Testis (tissue), 2 donors: ENCODE data around the gene POLQ.

Source experiments
- POLR2A ChIP-seq: fragments of 450-650 bp; IDR thresholded peaks from one replicate; pipeline ENCODE4 v1.6.1; 2017; ENCODE audit warnings: antibody characterized with exemption, mild to moderate bottlenecking, moderate library complexity
- TF ChIP-seq, protein P1 (sequence below), 3 experiments: fragments of 450-650 bp in 2 of 3; fragments of 200-600 bp in 1 of 3; sonication (generic) in 1 of 3; IDR thresholded peaks; one replicate each; pipeline ENCODE4 v1.5.1; 2016 to 2019; ENCODE audit warnings: antibody characterized with exemption in 3 of 3, mild to moderate bottlenecking in 2 of 3, moderate library complexity in 1 of 3

- TF ChIP-seq, protein P1, sequence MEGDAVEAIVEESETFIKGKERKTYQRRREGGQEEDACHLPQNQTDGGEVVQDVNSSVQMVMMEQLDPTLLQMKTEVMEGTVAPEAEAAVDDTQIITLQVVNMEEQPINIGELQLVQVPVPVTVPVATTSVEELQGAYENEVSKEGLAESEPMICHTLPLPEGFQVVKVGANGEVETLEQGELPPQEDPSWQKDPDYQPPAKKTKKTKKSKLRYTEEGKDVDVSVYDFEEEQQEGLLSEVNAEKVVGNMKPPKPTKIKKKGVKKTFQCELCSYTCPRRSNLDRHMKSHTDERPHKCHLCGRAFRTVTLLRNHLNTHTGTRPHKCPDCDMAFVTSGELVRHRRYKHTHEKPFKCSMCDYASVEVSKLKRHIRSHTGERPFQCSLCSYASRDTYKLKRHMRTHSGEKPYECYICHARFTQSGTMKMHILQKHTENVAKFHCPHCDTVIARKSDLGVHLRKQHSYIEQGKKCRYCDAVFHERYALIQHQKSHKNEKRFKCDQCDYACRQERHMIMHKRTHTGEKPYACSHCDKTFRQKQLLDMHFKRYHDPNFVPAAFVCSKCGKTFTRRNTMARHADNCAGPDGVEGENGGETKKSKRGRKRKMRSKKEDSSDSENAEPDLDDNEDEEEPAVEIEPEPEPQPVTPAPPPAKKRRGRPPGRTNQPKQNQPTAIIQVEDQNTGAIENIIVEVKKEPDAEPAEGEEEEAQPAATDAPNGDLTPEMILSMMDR (IDR thresholded peaks at IDR 0.05) = no peak
- no peak for TF ChIP-seq POLR2A
Measured at GRCh38 chr3:121418182-121418581, 127.6 kb downstream of the POLQ start.
